Neutrophil (primary cell): ENCODE results near the gene ZBTB21.

ENCODE experiments used
- H3K27ac ChIP-seq: fragments of 200-600 bp; sonication (generic); 2 replicates; pipeline ENCODE4 v1.5.1; 2016; ENCODE audit warnings: mild to moderate bottlenecking, moderate library complexity
- H3K27me3 ChIP-seq: fragments of 200-600 bp; sonication (generic); 2 replicates; pipeline ENCODE4 v1.6.0; 2016; ENCODE audit warnings: mild to moderate bottlenecking
- H3K36me3 ChIP-seq: fragments of 200-600 bp; sonication (generic); 2 replicates; pipeline ENCODE4 v1.5.1; 2017
- H3K4me1 ChIP-seq, 2 experiments: fragments of 200-600 bp in 1 of 2; sonication (generic) in 1 of 2; 1 replicate in 1 of 2; 2 replicates in 1 of 2; pipeline versions ENCODE4 v1.5.1 to v1.6.1; 2013 to 2016; ENCODE audit warnings: low read depth in 1 of 2, low read length in 1 of 2, mild to moderate bottlenecking in 1 of 2, moderate library complexity in 1 of 2; ENCODE audit not compliant: control insufficient read depth in 1 of 2, insufficient read depth in 1 of 2
- H3K4me3 ChIP-seq, 2 experiments: fragments of 200-600 bp in 1 of 2; sonication (generic) in 1 of 2; 1 replicate in 1 of 2; 2 replicates in 1 of 2; pipeline ENCODE4 v1.5.1; 2013 to 2016; ENCODE audit warnings: low read depth in 1 of 2, low read length in 1 of 2, mild to moderate bottlenecking in 1 of 2, moderate library complexity in 1 of 2
- H3K9me3 ChIP-seq: fragments of 200-600 bp; sonication (generic); 2 replicates; pipeline ENCODE4 v1.5.1; 2016
- TF ChIP-seq, protein P1 (sequence below): fragments of 200-600 bp; sonication (generic); IDR thresholded peaks from 2 replicates; pipeline ENCODE4 v1.5.1; 2016; ENCODE audit warnings: antibody characterized with exemption

The ZBTB21 gene

DNA sequence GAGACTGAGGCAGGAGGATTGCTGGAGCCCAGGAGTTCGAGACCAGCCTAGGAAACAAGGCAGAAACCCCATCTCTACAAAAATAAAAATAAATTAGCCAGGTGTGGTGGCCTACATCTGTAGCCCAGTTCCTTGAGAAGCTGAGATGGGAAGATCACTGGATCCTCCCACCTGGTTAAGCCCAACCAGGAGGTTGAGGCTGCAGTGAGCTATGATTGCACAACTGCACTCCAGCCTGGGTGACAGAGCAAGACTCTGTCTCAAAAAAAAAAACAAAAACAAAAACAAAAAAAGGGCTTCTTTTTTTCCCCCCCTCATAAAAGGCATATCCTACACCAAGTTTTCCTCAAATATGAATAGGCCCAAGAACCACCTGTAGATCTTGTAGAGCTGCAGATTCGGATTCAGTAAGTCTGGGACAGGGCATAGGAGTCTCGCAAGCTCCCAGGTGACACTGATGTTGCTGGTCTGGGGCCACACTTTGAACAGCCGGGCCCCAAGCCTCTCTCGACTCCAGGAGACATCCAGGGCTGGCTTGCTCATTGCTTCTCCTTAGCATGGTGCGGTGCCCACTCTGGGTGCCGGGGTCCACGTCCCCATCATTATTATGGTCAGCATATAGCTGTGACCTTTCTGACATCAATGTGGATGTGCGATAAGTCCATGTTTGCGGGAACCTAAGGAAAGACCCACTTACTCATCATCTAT lies 38.9 kb upstream of the ZBTB21 start:
- Histone ChIP-seq H3K9me3 (no peaks in the 10 kb centered on the region), H3K36me3 (no peaks in the 10 kb centered on the region), H3K27me3 (peaks cover 25% of the 10 kb centered on the region), H3K4me3 (no peak overlapping the region), H3K4me1 (no peaks in the 10 kb centered on the region), H3K27ac (no peak overlapping the region)
- TF ChIP-seq, protein P1, sequence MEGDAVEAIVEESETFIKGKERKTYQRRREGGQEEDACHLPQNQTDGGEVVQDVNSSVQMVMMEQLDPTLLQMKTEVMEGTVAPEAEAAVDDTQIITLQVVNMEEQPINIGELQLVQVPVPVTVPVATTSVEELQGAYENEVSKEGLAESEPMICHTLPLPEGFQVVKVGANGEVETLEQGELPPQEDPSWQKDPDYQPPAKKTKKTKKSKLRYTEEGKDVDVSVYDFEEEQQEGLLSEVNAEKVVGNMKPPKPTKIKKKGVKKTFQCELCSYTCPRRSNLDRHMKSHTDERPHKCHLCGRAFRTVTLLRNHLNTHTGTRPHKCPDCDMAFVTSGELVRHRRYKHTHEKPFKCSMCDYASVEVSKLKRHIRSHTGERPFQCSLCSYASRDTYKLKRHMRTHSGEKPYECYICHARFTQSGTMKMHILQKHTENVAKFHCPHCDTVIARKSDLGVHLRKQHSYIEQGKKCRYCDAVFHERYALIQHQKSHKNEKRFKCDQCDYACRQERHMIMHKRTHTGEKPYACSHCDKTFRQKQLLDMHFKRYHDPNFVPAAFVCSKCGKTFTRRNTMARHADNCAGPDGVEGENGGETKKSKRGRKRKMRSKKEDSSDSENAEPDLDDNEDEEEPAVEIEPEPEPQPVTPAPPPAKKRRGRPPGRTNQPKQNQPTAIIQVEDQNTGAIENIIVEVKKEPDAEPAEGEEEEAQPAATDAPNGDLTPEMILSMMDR: no peak

DNA sequence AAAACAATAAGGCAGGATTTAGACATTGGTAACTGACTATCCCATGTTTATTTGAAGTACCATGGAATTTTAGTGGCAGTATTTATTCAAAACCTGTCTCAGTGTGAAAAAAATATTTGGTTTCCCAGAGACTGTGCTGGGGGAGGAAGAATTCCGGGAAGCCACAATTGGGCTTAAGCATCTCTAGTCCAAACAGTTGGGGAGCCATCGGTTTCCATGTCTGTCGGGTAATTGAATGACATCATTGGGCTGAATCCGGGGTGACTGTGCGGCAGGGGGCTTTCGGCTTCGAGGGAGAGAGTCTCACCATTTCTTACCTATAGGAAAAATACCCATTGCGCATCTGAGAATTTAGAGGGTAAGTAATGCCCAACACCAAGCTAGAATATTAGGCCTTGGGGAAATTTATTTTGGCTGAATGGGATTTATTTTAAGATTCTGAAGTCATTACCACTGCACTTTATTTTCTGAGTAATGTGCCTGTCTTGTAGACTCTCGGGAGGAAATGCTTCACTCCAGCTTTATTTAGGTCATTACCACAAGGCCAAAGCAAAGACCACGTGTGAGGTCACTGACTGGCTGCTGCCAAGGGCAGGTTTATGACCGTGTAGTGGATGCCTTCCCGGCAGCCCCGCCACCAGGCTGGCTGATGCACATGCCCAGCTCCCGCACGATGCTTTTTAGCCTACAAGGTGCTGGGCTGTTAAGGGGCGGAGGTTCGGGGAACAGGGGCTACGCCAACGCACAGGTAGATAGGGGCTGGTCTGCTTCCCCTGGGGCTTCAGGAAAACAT lies 37.9 kb upstream of the ZBTB21 start:
- Histone ChIP-seq H3K4me3 (no peak overlapping the region), H3K27ac (no peak overlapping the region)

DNA sequence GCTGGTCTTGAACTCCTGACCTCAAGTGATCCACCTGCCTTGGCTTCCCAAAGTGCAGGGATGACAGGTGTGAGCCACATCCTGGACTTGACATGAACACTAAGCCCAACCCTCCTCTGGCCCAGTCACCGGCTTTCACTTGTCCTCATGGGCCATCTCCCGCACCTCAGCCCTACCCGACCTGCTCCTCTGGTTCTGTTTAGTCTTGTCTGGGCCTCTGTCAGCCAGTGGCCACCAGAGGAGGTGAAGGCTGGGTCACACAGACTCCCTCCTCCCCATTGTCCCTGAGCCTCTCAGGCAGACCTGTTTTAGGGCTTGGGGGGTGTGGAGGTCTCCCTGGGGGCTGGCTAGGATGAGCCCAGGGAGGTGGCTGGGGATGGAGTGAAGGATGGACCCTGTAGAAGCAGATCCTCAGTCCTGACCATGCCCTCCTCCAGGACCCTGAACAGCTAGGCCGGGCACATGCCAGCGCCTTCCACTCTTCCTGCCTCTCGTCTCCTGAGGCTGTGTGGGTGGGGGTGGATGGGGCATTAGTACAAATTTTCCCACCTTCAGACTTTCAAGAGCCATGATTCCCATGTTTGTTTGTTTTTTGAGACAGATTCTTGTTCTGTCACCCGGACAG lies 34.8 kb upstream of the ZBTB21 start:
- Histone ChIP-seq H3K36me3 (no peaks in the 10 kb centered on the region), H3K27me3 (no peaks in the 10 kb centered on the region), H3K4me3 (no peak overlapping the region), H3K4me1 (no peaks in the 10 kb centered on the region), H3K27ac (no peak overlapping the region), H3K9me3 (no peaks in the 10 kb centered on the region)
- TF ChIP-seq, protein P1: no peak

More for the DNA sequence above, 37.9 kb upstream of the ZBTB21 start:
- TF ChIP-seq, protein P1: no peak
- no peaks in the 10 kb centered on the region for H3K4me1 ChIP-seq
- H3K36me3 ChIP-seq: no peaks in the 10 kb centered on the region
- H3K27me3 ChIP-seq: peaks cover 20% of the 10 kb centered on the region
- H3K9me3 ChIP-seq: no peaks in the 10 kb centered on the region

- TF ChIP-seq, protein P1: no peak
- Histone ChIP-seq H3K4me1 (no peaks in the 10 kb centered on the region), H3K4me3 (no peak overlapping the region)
Measured at GRCh38 chr21:42043961-42044360, 33.8 kb upstream of the ZBTB21 start.

GRCh38 chr21:42043201-42043895 lies 33.2 kb upstream of the ZBTB21 start:
- Histone ChIP-seq H3K27me3 (no peaks in the 10 kb centered on the region), H3K4me1 (no peaks in the 10 kb centered on the region), H3K36me3 (no peaks in the 10 kb centered on the region), H3K4me3 (no peak overlapping the region), H3K27ac (no peak overlapping the region), H3K9me3 (no peaks in the 10 kb centered on the region)
- TF ChIP-seq, protein P1: no peak

More at GRCh38 chr21:42043961-42044360, 33.8 kb upstream of the ZBTB21 start:
- Histone ChIP-seq H3K36me3 (no peaks in the 10 kb centered on the region), H3K9me3 (no peaks in the 10 kb centered on the region), H3K27ac (no peak overlapping the region), H3K27me3 (no peaks in the 10 kb centered on the region)
